H1 (cell line): Measurements from ENCODE around the gene OTOP3. TPM values are rescaled to one million over a fixed set of nuclear protein-coding genes. Genes with fewer than 3 reads are reported as not detected.

ENCODE experiments used
- ATF3 ChIP-seq: IDR thresholded peaks from 2 replicates; pipeline ENCODE4 v1.6.1; 2011; ENCODE audit warnings: low read depth, mild to moderate bottlenecking, low read length; ENCODE audit not compliant: insufficient read depth
- GABPA ChIP-seq: IDR thresholded peaks from 2 replicates; pipeline ENCODE4 v1.6.1; 2011; ENCODE audit warnings: mild to moderate bottlenecking, low read length, moderate library complexity, borderline replicate concordance; ENCODE audit not compliant: insufficient read depth
- NANOG ChIP-seq: IDR thresholded peaks from 2 replicates; pipeline ENCODE4 v1.6.1; 2011; ENCODE audit warnings: low read length, low read depth, mild to moderate bottlenecking, inconsistent platforms; ENCODE audit not compliant: insufficient read depth, poor library complexity, severe bottlenecking
- polyA plus RNA-seq, 7 experiments: library from polyadenylated mRNA; depleted of rRNA in 3 of 7; stranded (reverse) in 5 of 7; unstranded in 2 of 7; fragments of >200 nt in 5 of 7; fragments of 200-250 nt in 2 of 7; gene quantifications; 1 replicate in 5 of 7; 2 replicates in 1 of 7; 4 replicates in 1 of 7; pipeline versions ENCODE4 v1.2.1 to v1.2.3, GENCODE V29; 2011 to 2013; ENCODE audit warnings: missing spikeins in 2 of 7, mixed read lengths in 2 of 7
- total RNA-seq: library from RNA; stranded (reverse); fragmentation: NEBNext Ultra II Directional; extraction: Animal tissue kit (Norgen Biotek cat#: 25700); gene quantifications from 2 replicates; pipeline ENCODE4 v1.2.1, GENCODE V29; 2021

OTOP3 gene
- total and polyA plus RNA-seq, 2 of the 8 experiments (the other 6 are each of a cell fraction or from before 2014, with no cell fraction given), result 0.05 TPM; not detected in 1

GRCh38 chr17:74957935-74958740 is 22.4 kb downstream of the OTOP3 start (continued):
- no peak for TF ChIP-seq ATF3
- peak; percentile 61; the same call in 1 of the 2 replicates for TF ChIP-seq GABPA
- TF ChIP-seq NANOG, result no peak
